Endothelial cell of umbilical vein (primary cell): Measurements from ENCODE around the gene TMEM191C. TPM values are rescaled to one million over a fixed set of nuclear protein-coding genes. Genes with fewer than 3 reads are reported as not detected.

ENCODE experiments used
- polyA plus RNA-seq, 4 experiments: library from polyadenylated mRNA; depleted of rRNA in 3 of 4; stranded (reverse) in 3 of 4; unstranded in 1 of 4; fragments of >200 nt; gene quantifications; 2 replicates each; pipeline versions ENCODE4 v1.2.1 to v1.2.3, GENCODE V29; 2011 to 2012; ENCODE audit warnings: missing spikeins in 1 of 4
- total RNA-seq: library from RNA; stranded (reverse); gene quantifications from 2 replicates; pipeline ENCODE4 v1.2.3, GENCODE V29; 2021

Gene TMEM191C
- total and polyA plus RNA-seq, 2 donors (not counting 3 experiments of a cell fraction or from before 2014, with no cell fraction given): 0.47 to 1.2 TPM

Other genes starting within 250 kb of the TMEM191C start
- gene RIMBP3B, start 83.6 kb upstream of the TMEM191C start, total RNA-seq: 0.09 TPM in 1 of 2 replicates, not detected in the other
- gene RIMBP3B, start 83.6 kb upstream of the TMEM191C start, polyA plus RNA-seq: not detected in 2 replicates
- 4.9 TPM in 2 replicates for gene HIC2, start 50.0 kb upstream of the TMEM191C start, total RNA-seq
- gene HIC2, start 50.0 kb upstream of the TMEM191C start, polyA plus RNA-seq: 1.9 and 2.0 TPM in 2 replicates
- gene RIMBP3C, start 84.1 kb downstream of the TMEM191C start, total RNA-seq: 0.09 TPM in 1 of 2 replicates, not detected in the other
- gene RIMBP3C, start 84.1 kb downstream of the TMEM191C start, polyA plus RNA-seq: 0.02 and 0.04 TPM in 2 replicates
- 83.5 and 84.3 TPM in 2 replicates for gene UBE2L3, start 100.3 kb downstream of the TMEM191C start, total RNA-seq
- 54.7 and 66.0 TPM in 2 replicates for gene UBE2L3, start 100.3 kb downstream of the TMEM191C start, polyA plus RNA-seq
- gene YDJC, start 162.6 kb downstream of the TMEM191C start, total RNA-seq: 23.8 and 27.2 TPM in 2 replicates
- gene YDJC, start 162.6 kb downstream of the TMEM191C start, polyA plus RNA-seq: 29.9 and 40.8 TPM in 2 replicates
- gene CCDC116, start 165.4 kb downstream of the TMEM191C start, total RNA-seq: 0.33 and 0.53 TPM in 2 replicates
- 0.18 and 0.21 TPM in 2 replicates for gene CCDC116, start 165.4 kb downstream of the TMEM191C start, polyA plus RNA-seq
- 66.7 and 75.1 TPM in 2 replicates for gene SDF2L1, start 174.9 kb downstream of the TMEM191C start, total RNA-seq
- gene SDF2L1, start 174.9 kb downstream of the TMEM191C start, polyA plus RNA-seq: 79.5 and 111 TPM in 2 replicates
- 45.3 and 47.9 TPM in 2 replicates for gene PPIL2, start 198.6 kb downstream of the TMEM191C start, total RNA-seq
- 49.7 and 50.2 TPM in 2 replicates for gene PPIL2, start 198.6 kb downstream of the TMEM191C start, polyA plus RNA-seq